GM21367 (cell line): ENCODE data around the gene RAB1B.

ENCODE experiments used
- ATAC-seq: cut with Tn5 transposase; IDR thresholded peaks from one replicate; pipeline ENCODE4 v1.9.1; 2021; ENCODE audit not compliant: unreplicated experiment

RAB1B gene

DNA sequence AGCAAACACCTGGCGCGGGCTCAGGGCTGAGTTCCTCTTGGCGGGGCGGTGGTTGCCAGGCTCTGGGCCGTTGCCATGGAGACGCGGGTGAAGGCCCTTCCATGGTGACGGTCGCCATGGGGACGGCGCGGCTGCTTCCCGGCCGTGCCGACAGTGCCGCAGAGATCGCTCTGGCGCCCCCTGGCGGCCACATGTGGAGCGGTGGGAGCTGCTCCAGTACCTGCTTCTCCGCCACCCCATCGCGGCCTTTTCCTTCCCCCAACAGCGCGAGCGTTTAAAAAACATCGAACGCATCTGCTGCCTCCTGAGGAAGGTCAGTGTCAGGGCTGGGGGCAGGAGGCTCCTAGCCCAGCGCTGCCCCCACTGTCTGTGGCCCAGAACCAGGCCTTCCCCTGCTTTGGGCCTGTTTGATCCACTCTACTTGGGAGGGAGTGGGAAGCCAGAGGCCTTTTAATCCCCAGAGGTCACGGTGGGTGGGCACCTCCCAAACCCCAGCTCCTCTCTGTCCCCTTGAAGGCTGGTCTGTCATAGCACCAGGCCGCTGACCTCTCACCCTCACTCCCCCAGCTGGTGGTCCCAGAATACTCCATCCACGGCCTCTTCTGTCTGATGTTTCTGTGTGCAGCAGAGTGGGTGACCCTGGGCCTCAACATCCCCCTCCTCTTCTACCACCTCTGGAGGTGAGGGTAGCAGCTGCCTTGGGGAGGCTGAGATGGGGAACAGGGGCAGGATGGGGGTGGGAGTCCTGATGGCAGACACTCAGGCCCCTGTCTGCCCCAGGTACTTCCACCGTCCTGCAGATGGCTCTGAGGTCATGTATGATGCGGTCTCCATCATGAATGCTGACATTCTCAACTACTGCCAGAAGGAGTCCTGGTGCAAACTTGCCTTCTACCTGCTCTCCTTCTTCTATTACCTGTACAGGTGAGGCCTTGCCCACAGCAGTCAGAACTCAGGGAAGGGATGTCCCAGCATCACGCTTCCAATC lies 14.3 kb downstream of the RAB1B start:
- ATAC-seq = peak; percentile 51

DNA sequence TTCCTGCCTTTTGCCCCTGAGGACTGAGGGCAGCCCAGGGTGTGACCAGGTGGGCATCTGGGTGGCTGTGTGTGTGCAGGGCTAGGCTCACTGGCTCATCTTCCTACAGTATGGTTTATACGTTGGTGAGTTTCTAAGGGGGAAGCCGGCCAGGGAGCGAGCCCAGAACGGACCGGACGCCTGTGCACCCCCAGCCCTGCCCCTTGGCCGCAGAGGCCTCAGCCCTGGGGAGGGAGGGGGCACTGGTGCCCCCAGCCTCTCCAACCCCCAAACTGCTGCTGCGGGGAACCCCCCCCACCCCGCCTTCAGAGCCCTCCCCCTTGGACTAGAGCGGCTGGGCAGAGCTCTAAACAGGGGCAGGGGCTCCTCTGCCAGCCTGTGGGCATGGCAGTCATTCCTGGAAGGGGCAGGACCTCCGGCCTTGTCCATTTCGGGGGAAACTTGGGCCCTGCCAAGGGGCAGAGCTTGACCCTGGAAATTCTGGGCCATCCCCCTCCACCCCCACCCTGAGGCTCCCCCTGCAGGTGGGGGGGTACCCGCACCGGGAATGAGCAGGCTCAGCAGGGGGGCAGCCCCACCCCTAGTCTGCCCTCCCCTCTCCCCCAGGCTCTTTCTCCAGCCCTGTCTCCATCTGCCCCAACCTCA lies 15.1 kb downstream of the RAB1B start:
- no peak for ATAC-seq

DNA sequence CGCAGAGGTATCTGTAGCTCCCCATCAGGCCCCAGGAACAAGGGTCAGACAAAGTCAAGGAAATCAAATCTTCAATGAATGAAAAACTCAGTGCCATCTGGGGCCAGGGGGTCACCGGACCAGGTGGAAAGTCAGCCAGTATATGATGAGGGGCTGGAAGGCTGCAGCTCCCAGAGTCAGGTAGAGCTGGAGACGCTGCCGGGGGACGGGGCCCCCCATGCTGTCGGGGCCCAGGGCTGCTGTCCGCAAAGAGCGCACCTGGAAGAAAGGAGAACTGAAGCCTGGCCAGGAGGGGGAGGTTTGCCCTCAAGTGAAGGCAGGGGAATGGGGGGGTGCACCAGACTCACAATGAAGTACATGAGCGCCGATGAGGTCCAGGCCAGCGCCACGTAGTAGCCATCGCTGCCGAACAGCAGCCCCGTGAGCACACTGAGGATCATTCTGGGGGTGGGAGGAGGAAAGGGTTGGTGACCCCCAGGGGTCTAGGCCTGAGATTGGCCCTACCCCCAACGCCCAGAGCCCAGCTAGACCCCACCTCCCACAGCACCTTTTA lies 16.2 kb downstream of the RAB1B start:
- no peak for ATAC-seq

DNA sequence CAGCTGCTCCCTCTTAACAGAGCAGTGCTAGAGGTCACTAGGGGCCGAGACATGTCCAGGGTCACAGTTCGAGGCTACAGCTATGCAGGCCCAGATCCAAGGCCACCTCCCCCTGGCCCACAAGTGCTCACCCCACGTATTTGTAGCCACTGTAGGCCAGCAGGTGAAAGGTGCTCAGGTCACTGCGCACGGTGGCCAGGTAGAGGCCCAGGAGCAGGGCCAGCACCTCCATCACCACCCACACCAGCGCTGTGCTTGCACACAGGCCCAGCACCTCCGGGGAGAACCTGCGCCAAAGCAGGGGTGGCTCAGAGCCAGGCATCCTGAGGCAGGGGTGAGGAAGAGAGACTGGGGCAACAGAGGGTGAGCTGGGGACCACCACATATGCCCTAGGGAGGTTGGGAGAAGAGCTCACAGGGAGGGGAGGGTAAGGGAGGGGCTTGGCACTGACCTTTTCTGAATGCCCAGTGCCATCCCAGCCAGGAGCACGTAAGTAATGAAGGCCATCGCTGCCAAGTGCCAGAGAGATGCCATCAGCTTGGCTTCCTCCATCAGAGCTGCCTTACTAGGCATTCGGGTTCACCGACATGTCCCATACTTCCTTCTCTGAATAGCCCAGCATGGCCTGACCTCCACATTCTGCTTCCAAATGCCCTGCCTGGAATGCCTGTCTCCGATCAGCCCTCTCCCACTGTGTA lies 17.0 kb downstream of the RAB1B start:
- ATAC-seq = no peak

DNA sequence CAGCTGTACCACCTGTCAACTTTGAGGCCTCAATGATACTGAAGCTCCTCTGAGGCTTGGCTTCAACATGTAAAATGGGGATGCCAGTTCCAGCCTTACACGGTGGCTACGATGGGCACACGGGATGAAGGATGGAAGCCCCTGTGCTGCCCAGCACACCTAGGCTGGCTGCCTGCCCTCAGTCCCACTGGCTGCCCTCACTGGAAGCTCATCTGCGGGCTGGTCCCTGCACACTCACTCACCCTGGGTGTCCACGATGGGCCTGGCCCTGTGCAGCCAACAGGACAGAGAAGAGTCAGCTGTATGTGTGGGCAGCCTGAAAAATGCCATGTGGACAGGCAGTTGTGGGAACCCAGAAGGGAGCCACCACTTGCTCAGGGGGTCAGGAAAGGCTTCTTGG lies 18.3 kb downstream of the RAB1B start:
- no peak for ATAC-seq

DNA sequence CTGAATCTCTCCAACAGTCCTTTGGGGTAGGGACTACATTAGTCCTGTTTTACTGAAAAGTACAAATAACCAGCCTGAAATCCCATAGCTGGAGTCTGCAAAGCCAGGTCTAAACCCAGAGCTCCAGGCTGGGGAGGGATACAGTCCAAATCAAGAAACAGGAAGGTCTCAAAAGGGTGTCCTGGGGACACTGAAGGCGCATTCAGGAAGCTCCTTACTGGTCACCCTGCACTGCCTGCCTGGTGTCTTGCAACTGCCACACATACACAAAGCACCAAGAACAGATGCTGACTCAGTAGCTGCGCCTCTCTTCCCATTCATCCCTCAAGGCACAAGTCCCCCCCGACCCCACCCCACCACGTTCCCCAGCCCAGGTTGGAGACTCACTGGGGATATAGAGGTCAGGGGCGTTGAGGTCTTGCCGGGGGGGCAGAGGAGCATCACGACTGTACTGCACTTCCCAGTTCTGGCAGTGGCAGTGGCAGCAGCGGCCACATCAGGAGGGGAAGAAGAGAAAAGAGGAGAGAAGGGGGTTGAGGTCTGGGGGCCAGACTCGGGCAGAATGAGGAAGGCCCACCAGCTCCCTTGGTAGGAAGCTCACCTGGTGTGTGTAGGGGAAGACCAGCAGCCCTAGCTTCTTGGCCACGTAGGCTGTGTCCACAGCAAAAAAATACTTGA lies 18.9 kb downstream of the RAB1B start:
- ATAC-seq = no peak

DNA sequence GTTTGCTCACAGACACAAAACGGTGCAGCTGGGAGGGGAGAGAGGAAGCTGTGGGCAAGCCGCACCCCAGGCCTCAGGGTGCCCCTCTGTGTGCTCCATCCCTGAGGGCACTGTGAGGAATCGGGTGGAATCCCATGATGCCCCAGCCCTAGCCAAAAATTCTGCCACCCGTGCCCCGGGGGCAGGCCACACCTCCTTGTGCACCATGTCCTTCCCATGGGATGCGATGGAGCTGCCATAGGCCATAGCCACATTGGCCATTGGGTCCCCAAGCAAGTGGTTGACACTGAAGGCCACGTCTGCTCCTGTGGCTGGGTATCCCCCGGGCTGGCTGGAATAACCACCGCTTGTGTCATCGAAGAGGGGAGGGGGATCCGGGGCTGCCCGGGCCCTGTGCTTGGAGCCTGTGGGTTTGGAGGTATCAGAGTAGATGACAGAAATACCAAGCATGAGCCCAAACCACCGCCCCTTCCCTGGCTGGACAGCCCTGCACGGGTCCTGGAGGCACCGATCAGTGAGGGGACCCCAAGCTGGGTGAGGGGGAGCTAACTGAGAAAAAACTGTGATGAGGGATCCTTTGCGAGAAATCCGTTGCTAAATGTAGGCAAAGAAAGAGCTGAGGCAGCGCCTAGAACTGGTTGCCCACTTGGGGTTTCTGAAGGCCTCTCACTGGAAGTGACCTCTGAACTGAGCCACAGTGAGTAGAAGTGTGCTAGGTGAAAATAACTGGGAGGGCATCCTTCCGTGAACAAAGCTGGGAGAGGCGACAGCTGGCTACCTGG lies 19.6 kb downstream of the RAB1B start:
- no peak for ATAC-seq

DNA sequence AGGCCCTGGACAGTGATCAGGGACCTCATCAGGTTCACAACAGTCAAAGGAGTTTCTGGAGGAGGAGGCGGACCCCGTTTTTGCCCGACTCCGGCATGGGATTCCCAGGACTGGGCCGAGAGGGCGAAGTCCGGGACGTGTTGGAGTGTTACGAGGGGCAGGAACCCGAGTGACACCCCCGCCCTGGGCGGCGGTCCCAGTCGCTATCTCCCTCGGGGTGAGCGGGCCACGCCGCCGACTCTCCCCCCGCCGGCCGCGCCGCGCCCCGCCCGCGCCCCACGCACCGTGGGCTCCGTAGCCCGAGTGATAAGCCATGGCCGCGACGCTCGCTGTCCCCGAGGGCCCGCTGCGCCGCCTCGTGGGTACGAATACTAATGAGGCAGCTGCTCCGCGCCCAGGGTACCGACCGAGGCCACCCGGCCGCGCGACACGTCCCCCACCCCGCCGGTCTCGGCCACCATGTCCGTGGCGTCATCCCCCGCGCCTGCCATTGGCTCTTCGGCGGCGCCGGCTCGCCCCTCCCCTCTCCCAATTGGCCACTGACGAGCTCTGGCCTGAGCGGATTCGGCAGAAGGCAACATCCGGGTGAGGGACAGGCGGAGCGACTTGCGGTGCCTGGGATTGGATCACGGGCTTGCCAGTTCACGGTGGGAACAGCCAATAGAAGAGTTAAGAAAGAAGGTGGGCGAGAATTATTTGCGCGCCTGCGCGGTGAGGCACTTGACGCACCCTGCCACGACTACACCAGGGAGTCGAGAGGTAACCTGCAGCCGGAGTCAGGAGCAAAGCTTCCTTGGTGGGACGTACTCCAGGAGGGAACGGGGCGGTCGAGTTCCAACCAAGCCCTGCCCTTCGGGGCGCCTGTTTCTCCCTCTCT lies 20.5 kb downstream of the RAB1B start, which contains the start of gene YIF1A:
YIF1A (minus strand) TSS at position 473 of the 877 bp plus-strand sequence; CDS start at position 315, 158 bp downstream.
- ATAC-seq = peak; percentile 76

DNA sequence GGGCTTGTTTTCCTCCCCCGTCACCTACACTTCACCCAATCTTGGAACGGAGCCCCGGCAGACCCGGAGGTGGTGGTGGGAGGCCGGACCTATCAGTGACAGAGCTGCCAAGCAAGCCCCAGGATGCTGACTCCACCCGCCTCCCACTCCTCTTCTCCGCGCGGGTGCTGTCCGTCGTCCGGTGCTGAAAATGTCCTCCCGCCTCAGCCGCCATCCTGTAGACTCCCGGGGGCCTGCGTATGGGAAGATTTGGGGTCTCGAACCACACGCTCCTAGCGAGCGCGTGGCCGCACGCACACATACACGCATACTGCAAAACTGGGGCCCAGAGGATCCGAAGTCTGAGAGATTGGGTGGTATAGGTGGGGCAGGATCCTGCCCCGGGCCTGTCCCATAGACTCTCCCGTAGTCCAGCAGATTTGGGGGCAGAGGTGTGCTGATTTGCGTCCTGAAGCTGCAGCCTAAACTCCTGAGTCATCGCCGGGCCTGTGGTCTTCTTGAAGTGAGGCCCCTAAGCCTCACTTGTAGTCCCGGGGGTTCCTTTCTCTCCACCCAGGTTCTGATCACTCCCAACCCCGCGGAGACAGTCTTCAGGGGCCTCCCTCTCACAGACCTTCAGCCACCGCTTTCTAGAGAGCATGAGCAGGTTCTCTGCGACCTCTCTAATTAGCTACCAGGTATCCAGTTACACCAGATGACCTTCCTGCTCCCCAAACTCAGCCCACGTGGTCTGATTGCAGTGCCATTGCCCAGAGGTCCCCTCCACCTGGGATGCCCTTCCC lies 21.3 kb downstream of the RAB1B start:
- ATAC-seq = peak; percentile 20

DNA sequence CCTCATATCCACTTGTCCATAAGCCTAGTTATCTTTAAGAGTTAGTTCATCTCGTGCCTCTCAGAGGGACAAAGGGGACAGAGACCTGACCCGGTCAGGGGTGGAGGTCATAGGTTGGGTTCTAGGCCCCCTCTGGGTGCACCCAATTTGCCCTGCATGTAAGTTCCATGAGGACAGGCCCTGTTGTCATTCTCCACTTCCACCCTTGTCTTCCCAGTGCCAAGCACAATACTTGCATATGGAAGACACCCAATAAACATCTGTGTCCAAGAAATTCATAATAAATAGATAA lies 21.8 kb downstream of the RAB1B start:
- no peak for ATAC-seq

DNA sequence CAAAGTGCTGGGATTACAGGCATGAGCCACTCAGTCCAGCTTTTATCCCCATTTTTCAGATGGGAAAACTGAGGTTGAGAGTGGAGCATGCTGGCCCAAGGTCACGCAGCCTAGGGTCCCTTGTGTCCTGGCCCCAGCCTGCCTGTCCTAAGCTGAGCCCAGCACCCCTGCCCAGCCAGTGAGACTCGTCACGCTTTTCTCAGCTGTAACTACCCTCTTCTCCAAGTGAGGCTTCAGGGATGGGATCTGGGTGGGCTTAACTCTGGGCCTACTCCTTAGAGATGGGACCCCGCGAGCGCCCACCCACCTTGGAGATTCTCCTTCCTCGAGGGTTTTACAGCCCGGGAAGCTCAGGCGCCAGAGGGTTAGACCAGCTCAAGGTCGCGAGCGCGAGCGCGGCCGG lies 22.9 kb downstream of the RAB1B start:
- no peak for ATAC-seq

DNA sequence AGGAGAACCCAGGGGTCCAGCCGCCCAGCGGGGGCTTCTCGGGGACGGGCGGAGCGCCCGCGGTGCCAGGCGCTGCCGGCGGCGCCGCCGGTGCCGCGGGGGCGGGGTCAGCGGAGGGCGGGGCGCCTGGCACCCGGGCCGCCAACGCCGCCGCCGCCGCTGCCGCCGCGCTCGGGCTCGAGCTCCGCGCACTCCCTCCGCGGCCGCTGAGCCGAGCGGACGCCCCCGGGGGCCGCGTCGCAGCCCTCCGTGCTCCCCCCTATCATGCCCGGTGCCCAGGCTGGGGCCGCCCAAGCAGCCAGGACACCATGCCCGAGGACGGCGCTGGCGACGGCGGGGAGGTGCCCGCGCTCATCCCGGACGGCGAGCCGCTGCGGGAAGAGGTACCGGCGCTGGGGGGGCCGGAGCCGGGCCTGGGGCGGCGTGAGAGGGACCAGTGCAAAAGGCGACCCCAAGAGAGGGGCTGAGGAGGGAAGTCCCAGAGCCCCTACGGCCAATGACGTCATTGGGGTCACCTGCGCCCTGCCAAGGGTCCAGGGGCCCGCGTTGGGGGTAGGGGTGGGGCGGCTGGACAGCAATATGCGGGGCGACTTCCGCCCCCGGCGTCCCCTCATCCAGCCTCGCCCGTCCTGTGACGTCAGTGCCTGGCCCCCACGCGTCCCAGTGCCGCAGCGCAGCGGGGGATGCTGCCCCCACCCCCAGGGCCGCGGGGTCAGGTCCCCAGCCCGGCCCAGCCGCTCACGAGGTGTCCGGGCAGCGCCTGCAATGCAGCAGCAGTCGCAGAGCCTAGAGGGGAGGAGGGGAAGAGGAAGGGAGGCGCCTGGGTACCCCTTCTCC lies 23.5 kb downstream of the RAB1B start, which contains the start of gene TMEM151A:
TMEM151A (plus strand) TSS at position 189 of the 837 bp plus-strand sequence; CDS start at position 309, 120 bp downstream.
- no peak for ATAC-seq

DNA sequence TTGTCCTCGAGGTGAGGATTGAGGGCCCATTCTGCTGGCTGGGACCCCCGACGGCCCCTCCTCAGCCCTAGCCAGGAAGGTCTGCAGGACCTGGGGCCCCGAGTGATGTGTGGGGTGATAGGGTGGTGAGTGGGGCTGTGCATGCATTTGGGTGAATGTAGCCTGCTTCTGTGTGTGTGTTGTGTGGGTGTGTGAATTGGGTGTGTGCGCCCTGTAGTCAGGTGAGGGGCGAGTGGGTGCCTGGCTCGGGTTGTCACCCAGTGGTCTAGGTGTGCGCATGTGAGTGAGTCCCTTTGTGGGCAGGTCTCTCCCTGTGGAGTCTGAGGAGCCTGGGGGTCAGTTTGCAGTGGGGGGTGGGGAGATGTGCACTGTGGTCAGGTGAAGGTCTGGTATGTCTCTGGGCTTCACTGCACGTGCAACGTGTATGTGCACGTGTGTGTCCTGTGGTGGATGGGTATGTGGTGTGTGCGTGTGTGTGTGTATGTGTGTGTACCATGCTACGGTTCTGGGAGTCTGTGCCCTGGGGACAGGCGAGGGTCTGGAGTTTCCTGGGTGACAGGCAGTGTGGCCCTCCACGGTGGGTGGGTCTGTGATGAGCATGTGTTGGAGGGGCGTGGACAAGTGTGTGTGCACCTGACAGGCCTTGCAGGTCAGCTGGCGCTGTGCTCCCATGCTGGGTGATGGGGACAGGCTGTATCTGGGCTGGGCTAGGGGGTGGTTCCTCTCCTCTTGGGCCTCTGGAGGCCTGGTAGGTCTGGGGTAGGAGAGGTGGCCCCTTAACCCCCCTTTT lies 24.3 kb downstream of the RAB1B start:
- no peak for ATAC-seq

DNA sequence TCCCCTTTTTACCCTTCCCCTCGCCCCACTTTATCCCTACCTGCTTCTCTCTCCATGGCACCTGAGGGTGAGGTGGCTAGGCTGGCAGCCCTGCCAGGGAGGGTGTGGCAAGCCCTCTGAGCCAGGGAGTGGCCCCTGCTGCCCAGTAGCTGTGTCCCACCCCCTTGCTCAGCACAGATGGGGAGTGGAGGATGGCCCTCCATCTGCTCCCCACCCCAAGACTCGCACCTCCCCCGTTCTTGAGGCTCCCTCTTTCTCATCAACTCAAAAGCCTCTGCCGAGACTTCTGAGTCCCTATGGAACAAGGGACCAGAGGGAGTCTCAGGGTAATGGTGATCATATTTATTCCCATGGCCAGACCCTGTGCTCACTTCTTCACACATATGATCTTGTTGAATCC lies 24.9 kb downstream of the RAB1B start:
- no peak for ATAC-seq

DNA sequence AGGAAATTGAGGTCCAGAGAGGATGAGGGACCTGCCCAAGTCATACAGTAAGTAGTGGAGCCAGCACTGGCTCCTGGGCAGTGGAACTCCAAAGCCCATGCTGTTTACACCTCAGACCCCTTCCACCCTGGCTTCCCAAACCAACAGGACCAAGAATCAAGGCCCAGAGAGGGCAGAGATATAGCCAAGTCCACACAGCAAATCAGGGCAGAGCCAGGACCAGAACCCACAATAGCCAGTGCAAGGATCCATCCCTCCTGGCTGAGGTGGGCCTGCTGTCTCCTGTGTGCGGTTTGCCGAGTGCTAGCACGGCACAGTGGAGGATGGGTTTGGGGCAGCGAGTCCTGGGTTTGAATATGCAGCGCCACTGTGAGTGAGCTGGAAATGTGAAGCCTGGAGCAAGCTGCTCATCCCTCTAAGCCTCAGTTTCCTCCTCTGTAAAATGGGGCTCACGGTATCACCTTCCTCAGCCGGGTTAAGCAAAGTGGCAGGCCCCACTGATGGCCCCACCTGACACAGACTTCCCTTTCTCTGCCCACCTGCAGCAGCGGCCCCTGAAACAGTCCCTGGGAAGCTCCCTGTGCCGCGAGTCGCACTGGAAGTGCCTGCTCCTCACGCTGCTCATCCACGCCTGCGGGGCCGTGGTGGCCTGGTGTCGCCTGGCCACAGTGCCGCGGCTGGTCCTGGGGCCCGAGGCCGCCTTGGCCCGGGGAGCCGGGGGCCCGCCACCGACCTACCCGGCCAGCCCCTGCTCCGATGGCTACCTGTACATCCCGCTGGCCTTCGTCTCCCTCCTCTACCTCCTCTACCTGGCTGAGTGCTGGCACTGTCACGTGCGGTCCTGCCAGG lies 25.6 kb downstream of the RAB1B start:
- ATAC-seq = no peak
